Vagina (tissue), 2 donors: ENCODE results near the gene KIF26A.

ENCODE experiments used
- CTCF ChIP-seq, 3 experiments: fragments of 450-650 bp in 2 of 3; fragments of 200-600 bp in 1 of 3; sonication (generic) in 1 of 3; IDR thresholded peaks; one replicate each; pipeline ENCODE4 v1.5.1; 2017 to 2019; ENCODE audit warnings: antibody characterized with exemption in 3 of 3, mild to moderate bottlenecking in 2 of 3, moderate library complexity in 2 of 3
- POLR2A ChIP-seq, 2 donors: fragments of 450-650 bp; IDR thresholded peaks; one replicate each; pipeline ENCODE4 v1.6.1; 2017; ENCODE audit warnings: antibody characterized with exemption in 2 of 2, mild to moderate bottlenecking in 2 of 2, moderate library complexity in 2 of 2
- POLR2AphosphoS5 ChIP-seq, 2 donors: sonication (generic); formaldehyde crosslinking; IDR thresholded peaks; one replicate each; pipeline ENCODE4 v1.9.0; 2017; ENCODE audit warnings: antibody characterized with exemption in 2 of 2, mild to moderate bottlenecking in 2 of 2, low read depth in 1 of 2; ENCODE audit not compliant: insufficient read depth in 1 of 2

- TF ChIP-seq CTCF (IDR thresholded peaks at IDR 0.05), result no peak
- no peak for TF ChIP-seq POLR2A (IDR thresholded peaks at IDR 0.05)
- no peak for TF ChIP-seq POLR2AphosphoS5 (IDR thresholded peaks at IDR 0.05; ENCODE audit: insufficient read depth in 1 of 2, low read depth in 1 of 2)
Measured at GRCh38 chr14:104126753-104127152, 11.6 kb upstream of the KIF26A start.
